HCT116 (cell line): ENCODE results near the gene LRRC4C. TPM values are rescaled to one million over a fixed set of nuclear protein-coding genes. Genes with fewer than 3 reads are reported as not detected.

Experiments
- ATAC-seq: fragments of 200-7000 bp; cut with Tn5 transposase; 2 replicates; pipeline ENCODE4 v1.9.1; 2020; ENCODE audit warnings: mild to moderate bottlenecking, moderate library complexity
- BruUV-seq: library from RNA; stranded (reverse); fragments of 400-500 nt; replicated peaks from 2 replicates; lab custom pipeline; 2021; lab: Mats Ljungman, UMichigan
- CTCF ChIA-PET: fragments of 300-600 bp; sonication (Branson Sonifier 250); formaldehyde crosslinking; loops from one replicate; lab custom pipeline; 2021; ENCODE audit warnings: antibody characterized with exemption; lab: Charles Lee
- POLR2A ChIA-PET: fragments of 300-600, 350-600 bp; sonication (Branson Sonifier 250); formaldehyde crosslinking; loops from one replicate; lab custom pipeline; 2021; ENCODE audit warnings: antibody characterized with exemption; lab: Charles Lee
- RAD21 ChIA-PET, 2 experiments: fragments of 300-600 bp; sonication (Branson Sonifier 250); formaldehyde crosslinking; loops; one replicate each; lab custom pipeline; 2023; ENCODE audit warnings: low total read pairs in 2 of 2; ENCODE audit not compliant: uncharacterized antibody in 2 of 2, unreplicated experiment in 2 of 2, low non-redundant PET in 1 of 2; lab: Charles Lee
- DNase-seq: peaks from one replicate; pipeline ENCODE4 v3.0.0-alpha.2; 2010; ENCODE audit warnings: low read depth, low spot score
- H2AFZ ChIP-seq: fragments of 200-600 bp; shearing (Covaris generic), sonication (generic); 2 replicates; pipeline ENCODE4 v1.6.1; 2017; ENCODE audit warnings: low read depth, mixed run types, mixed read lengths, antibody characterized with exemption, low read length; ENCODE audit not compliant: poor library complexity, severe bottlenecking
- H3K27ac ChIP-seq: 2 replicates; pipeline ENCODE4 v1.5.1; 2012; ENCODE audit warnings: low read depth, low read length
- H3K27me3 ChIP-seq: fragments of 200-600 bp; sonication (generic); 2 replicates; pipeline ENCODE4 v1.6.1; 2016; ENCODE audit warnings: mixed run types, low read length, mixed read lengths; ENCODE audit not compliant: insufficient read depth
- H3K36me3 ChIP-seq, 2 experiments: fragments of 200-500 bp in 1 of 2; fragments of 200-600 bp in 1 of 2; sonication (Bioruptor generic) in 1 of 2; sonication (generic) in 1 of 2; 2 replicates each; pipeline versions ENCODE4 v1.5.1 to v1.6.1; 2014 to 2016; ENCODE audit warnings: low read length in 2 of 2, inconsistent platforms in 1 of 2, mixed read lengths in 1 of 2, mixed run types in 1 of 2; ENCODE audit not compliant: insufficient read depth in 2 of 2, control insufficient read depth in 1 of 2
- H3K4me1 ChIP-seq, 2 experiments: fragments of 200-600 bp in 1 of 2; sonication (generic) in 1 of 2; 2 replicates each; pipeline versions ENCODE4 v1.5.1 to v1.6.1; 2012 to 2017; ENCODE audit warnings: low read length in 2 of 2, inconsistent platforms in 1 of 2, mild to moderate bottlenecking in 1 of 2, mixed read lengths in 1 of 2, mixed run types in 1 of 2, moderate library complexity in 1 of 2; ENCODE audit not compliant: insufficient read depth in 2 of 2, control insufficient read depth in 1 of 2
- H3K4me2 ChIP-seq: fragments of 200-600 bp; sonication (generic); 2 replicates; pipeline ENCODE4 v1.6.1; 2017; ENCODE audit warnings: mixed run types, low read length, mixed read lengths
- H3K4me3 ChIP-seq, 2 experiments: fragments of 200-600 bp in 1 of 2; sonication (generic) in 1 of 2; replicated peaks in 1 of 2; 2 replicates each; pipeline ENCODE4 v1.5.1; 2011 to 2016; ENCODE audit warnings: low read length in 2 of 2, control low read depth in 1 of 2, low read depth in 1 of 2, mild to moderate bottlenecking in 1 of 2, mixed read lengths in 1 of 2, mixed run types in 1 of 2
- H3K79me2 ChIP-seq: fragments of 200-600 bp; sonication (generic); 2 replicates; pipeline ENCODE4 v1.6.1; 2017; ENCODE audit warnings: mild to moderate bottlenecking, mixed run types, low read length, moderate library complexity, mixed read lengths; ENCODE audit not compliant: insufficient read depth
- H3K9ac ChIP-seq: fragments of 200-600 bp; sonication (generic); 2 replicates; pipeline ENCODE4 v1.6.1; 2016; ENCODE audit warnings: low read length, mixed read lengths
- H3K9me2 ChIP-seq: fragments of 200-600 bp; sonication (generic), shearing (Covaris generic); 2 replicates; pipeline ENCODE4 v1.6.1; 2017; ENCODE audit warnings: mixed run types, mild to moderate bottlenecking, moderate library complexity; ENCODE audit not compliant: insufficient read depth
- H3K9me3 ChIP-seq, 2 experiments: fragments of 200-500 bp in 1 of 2; fragments of 200-600 bp in 1 of 2; sonication (Bioruptor generic) in 1 of 2; sonication (generic) in 1 of 2; 2 replicates each; pipeline ENCODE4 v1.6.1; 2014 to 2017; ENCODE audit warnings: low read length in 2 of 2, mixed read lengths in 2 of 2, inconsistent platforms in 1 of 2, low read depth in 1 of 2, mild to moderate bottlenecking in 1 of 2, mixed run types in 1 of 2, moderate library complexity in 1 of 2; ENCODE audit not compliant: control insufficient read depth in 1 of 2, insufficient read depth in 1 of 2
- H4K20me1 ChIP-seq: fragments of 200-600 bp; sonication (generic), shearing (Covaris generic); 2 replicates; pipeline ENCODE4 v1.6.1; 2017; ENCODE audit warnings: mixed run types, mild to moderate bottlenecking, moderate library complexity; ENCODE audit not compliant: insufficient read depth
- CTCF ChIP-seq, 3 experiments: fragments of 200-600 bp in 1 of 3; sonication (generic) in 1 of 3; IDR thresholded peaks in 2 of 3; conservative IDR thresholded peaks in 1 of 3; 2 replicates each; pipeline ENCODE4 v1.5.1; 2012 to 2017; ENCODE audit warnings: low read depth in 2 of 3, low read length in 2 of 3, antibody characterized with exemption in 1 of 3, borderline replicate concordance in 1 of 3, control low read depth in 1 of 3, mild to moderate bottlenecking in 1 of 3, mixed read lengths in 1 of 3, mixed run types in 1 of 3, moderate library complexity in 1 of 3; ENCODE audit not compliant: insufficient read depth in 1 of 3
- JUND ChIP-seq: IDR thresholded peaks from 2 replicates; pipeline ENCODE4 v1.6.1; 2012
- POLR2A ChIP-seq: IDR thresholded peaks from 2 replicates; pipeline ENCODE4 v1.7.0; 2011; ENCODE audit warnings: borderline replicate concordance; ENCODE audit not compliant: insufficient read depth, insufficient read length; ENCODE audit errors: extremely low read depth
- SIN3A ChIP-seq: IDR thresholded peaks from 2 replicates; pipeline ENCODE4 v1.6.1; 2012; ENCODE audit warnings: low read depth
- SRF ChIP-seq: IDR thresholded peaks from 2 replicates; pipeline ENCODE4 v1.6.1; 2012; ENCODE audit warnings: low read depth
- YY1 ChIP-seq: IDR thresholded peaks from 2 replicates; pipeline ENCODE4 v1.6.1; 2011; ENCODE audit warnings: low read length, low read depth, moderate library complexity, mild to moderate bottlenecking; ENCODE audit not compliant: insufficient replicate concordance; ENCODE audit errors: extremely low read depth
- intact Hi-C: fragments of 100-400 bp; cut with micrococcal nuclease; formaldehyde crosslinking; loops from 2 replicates; pipeline ENCODE4 v1.10.0; 2022
- total RNA-seq: library from RNA; stranded (reverse); gene quantifications from one replicate; pipeline ENCODE4 v1.2.1, GENCODE V29; 2021; ENCODE audit not compliant: unreplicated experiment

LRRC4C gene
- total RNA-seq, 1 experiment from 2014 or later, result not detected

GRCh38 chr11:40647295-40647694, 812.2 kb downstream of the LRRC4C start:
- no peak overlapping the region for H3K4me3 ChIP-seq
- BruUV-seq, result no TSS peak
- H4K20me1 ChIP-seq, result no peaks in the 10 kb centered on the region
- peaks cover 4 to 9% of the 10 kb centered on the region in 2 experiments; a peak in 2 of 4 replicates for H3K9me3 ChIP-seq
- no peaks in the 10 kb centered on the region for H3K4me1 ChIP-seq
- no peaks in the 10 kb centered on the region for H3K27me3 ChIP-seq
- DNase-seq, result no peak
- H3K9me2 ChIP-seq, result no peaks in the 10 kb centered on the region
- no peak overlapping the region for H3K27ac ChIP-seq
- POLR2A ChIA-PET, result no interaction called here
- no peaks in the 10 kb centered on the region for H3K79me2 ChIP-seq
- CTCF ChIA-PET, result no interaction called here
- no peak for ATAC-seq
- intact Hi-C loops, result no loop called here
- TF ChIP-seq SIN3A (no peak), SRF (no peak), JUND (no peak), YY1 (no peak), CTCF (IDR thresholded peaks at IDR 0.05 in 2 of 3, conservative IDR thresholded peaks at IDR 0.05 in 1 of 3; ENCODE audit: borderline replicate concordance in 1 of 3, insufficient read depth in 1 of 3, low read depth in 2 of 3, low read length in 2 of 3) (no peak), POLR2A (no peak)
- no peak overlapping the region for H3K4me2 ChIP-seq
- H3K36me3 ChIP-seq, result no peaks in the 10 kb centered on the region
- no peak overlapping the region for H3K9ac ChIP-seq
- no peak overlapping the region for H2AFZ ChIP-seq
- RAD21 ChIA-PET, result no interaction called here

GRCh38 chr11:40642284-40642683, 817.2 kb downstream of the LRRC4C start:
- H3K79me2 ChIP-seq, result no peaks in the 10 kb centered on the region
- ChIA-PET RAD21 (no interaction called here), CTCF (no interaction called here), POLR2A (no interaction called here)
- no peak overlapping the region for H3K4me2 ChIP-seq
- no peaks in the 10 kb centered on the region for H3K27me3 ChIP-seq
- H2AFZ ChIP-seq, result no peak overlapping the region
- no peak for TF ChIP-seq JUND
- DNase-seq (no peak), ATAC-seq (no peak)
- no peak overlapping the region for H3K27ac ChIP-seq
- no peak overlapping the region for H3K4me3 ChIP-seq
- intact Hi-C loops, result no loop called here
- H3K9ac ChIP-seq, result no peak overlapping the region
- H3K9me2 ChIP-seq, result no peaks in the 10 kb centered on the region
- BruUV-seq, result no TSS peak
- no peaks in the 10 kb centered on the region for H3K36me3 ChIP-seq
- H3K9me3 ChIP-seq, result peaks cover 0 to 17% of the 10 kb centered on the region in 2 experiments; a peak in 2 of 4 replicates
- H4K20me1 ChIP-seq, result no peaks in the 10 kb centered on the region
- no peaks in the 10 kb centered on the region for H3K4me1 ChIP-seq
